Kidney (tissue), 14 donors: ENCODE data around the gene GPS2. TPM values are rescaled to one million over a fixed set of nuclear protein-coding genes. Genes with fewer than 3 reads are reported as not detected.

ENCODE experiments used
- DNase-seq, 5 donors: peaks; one replicate each; pipeline ENCODE4 v3.0.0-alpha.2; 2013 to 2020
- FAIRE-seq: peaks from 2 replicates; lab custom pipeline; 2012; peaks lifted over from hg19 to GRCh38; lab: Jason Lieb, UNC
- H3K27ac ChIP-seq, 2 donors: one replicate each; pipeline ENCODE4 v1.7.0; 2013; ENCODE audit warnings: low read depth in 2 of 2, low read length in 2 of 2, inconsistent platforms in 1 of 2
- H3K27me3 ChIP-seq: one replicate; pipeline ENCODE4 v1.7.1; 2013; ENCODE audit warnings: low read length, inconsistent platforms; ENCODE audit not compliant: control insufficient read depth, insufficient read depth
- H3K36me3 ChIP-seq, 3 donors: one replicate each; pipeline versions ENCODE4 v1.7.0 to v1.7.1; 2013; ENCODE audit warnings: low read length in 3 of 3, control low read depth in 1 of 3, inconsistent platforms in 1 of 3; ENCODE audit not compliant: insufficient read depth in 3 of 3, control insufficient read depth in 2 of 3
- H3K4me1 ChIP-seq, 3 donors: one replicate each; pipeline versions ENCODE4 v1.7.0 to v1.7.1; 2013; ENCODE audit warnings: low read length in 3 of 3, inconsistent platforms in 1 of 3, low read depth in 1 of 3; ENCODE audit not compliant: control insufficient read depth in 2 of 3, insufficient read depth in 2 of 3
- H3K4me3 ChIP-seq, 3 donors: one replicate each; pipeline versions ENCODE4 v1.7.0 to v1.8.1; 2013; ENCODE audit warnings: low read length in 3 of 3, control low read depth in 1 of 3, inconsistent platforms in 1 of 3
- H3K9ac ChIP-seq, 3 donors: one replicate each; pipeline versions ENCODE4 v1.7.0 to v1.7.1; 2013; ENCODE audit warnings: low read length in 3 of 3, control low read depth in 1 of 3, inconsistent platforms in 1 of 3
- H3K9me3 ChIP-seq, 3 donors: one replicate each; pipeline versions ENCODE4 v1.7.0 to v1.7.1; 2013; ENCODE audit warnings: low read length in 3 of 3, control low read depth in 1 of 3, inconsistent platforms in 1 of 3; ENCODE audit not compliant: control insufficient read depth in 2 of 3, insufficient read depth in 1 of 3
- intact Hi-C: fragments of 100-400 bp; cut with DNase I; formaldehyde crosslinking; loops from one replicate; pipeline ENCODE4 v1.11.1; 2022
- polyA plus RNA-seq: library from polyadenylated mRNA; stranded (reverse); fragments of 350-450 nt; fragmentation: Illumina TruSeq; extraction: RNeasy Lipid Tissue Mini Kit (QIAGEN cat#74804); gene quantifications from one replicate; pipeline ENCODE4 v1.2.3, GENCODE V29; 2014; ENCODE audit warnings: low read depth, low replicate concordance; ENCODE audit not compliant: insufficient read depth
- total RNA-seq: library from RNA; stranded (reverse); fragmentation: NEBNext Ultra II Directional; extraction: Animal tissue kit (Norgen Biotek cat#: 25700); gene quantifications from one replicate; pipeline ENCODE4 v1.2.1, GENCODE V29; 2021
- TF ChIP-seq, protein P1 (sequence below): IDR thresholded peaks from 3 replicates; pipeline ENCODE4 v1.5.1; 2012; ENCODE audit warnings: mild to moderate bottlenecking, moderate library complexity, borderline replicate concordance; ENCODE audit not compliant: insufficient read depth; ENCODE audit errors: extremely low read depth
- donor health status: control.
- donor health status: control.
- donor health status: control.
- donor health status: control.
- donor health status: control.
- donor health status: DM: yes; HTN: yes; CAD: no.
- donor health status: Normal renal cell carcinoma (clear cell type).

GPS2 gene
- total and polyA plus RNA-seq, 2 donors from 2014 or later: 67.0 to 101 TPM

DNA sequence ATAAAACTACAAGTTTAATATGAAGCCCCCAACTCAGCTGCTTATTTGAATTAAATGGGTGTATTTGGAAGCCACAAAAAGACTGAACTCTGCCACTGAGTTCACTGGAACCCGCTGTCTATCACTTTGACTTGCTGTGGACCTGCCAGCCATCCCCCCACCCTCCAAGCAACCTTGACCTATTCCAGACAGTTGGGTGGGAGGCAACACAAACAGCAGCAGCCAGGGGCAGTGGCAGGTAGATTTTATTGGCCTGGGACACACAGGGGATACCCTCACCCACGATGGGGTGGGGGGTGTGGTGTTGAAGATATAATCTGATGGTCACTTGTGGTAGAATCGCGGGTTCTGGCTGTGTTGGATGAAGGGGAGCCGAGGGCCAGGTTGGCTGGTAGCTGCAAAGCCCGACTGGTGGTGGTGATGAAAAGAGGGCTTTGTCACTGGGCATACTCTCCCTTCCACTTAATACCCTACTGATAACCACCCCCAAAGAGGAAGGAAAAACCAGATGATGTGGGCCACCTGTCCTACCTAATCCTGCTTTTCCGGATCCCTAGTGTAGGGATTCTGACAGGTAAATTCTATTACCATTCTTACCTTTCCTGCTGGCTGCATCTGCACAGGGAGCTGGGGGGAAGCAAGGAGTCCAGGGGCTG, 2.6 kb downstream of the GPS2 start:
- TF ChIP-seq, protein P1, sequence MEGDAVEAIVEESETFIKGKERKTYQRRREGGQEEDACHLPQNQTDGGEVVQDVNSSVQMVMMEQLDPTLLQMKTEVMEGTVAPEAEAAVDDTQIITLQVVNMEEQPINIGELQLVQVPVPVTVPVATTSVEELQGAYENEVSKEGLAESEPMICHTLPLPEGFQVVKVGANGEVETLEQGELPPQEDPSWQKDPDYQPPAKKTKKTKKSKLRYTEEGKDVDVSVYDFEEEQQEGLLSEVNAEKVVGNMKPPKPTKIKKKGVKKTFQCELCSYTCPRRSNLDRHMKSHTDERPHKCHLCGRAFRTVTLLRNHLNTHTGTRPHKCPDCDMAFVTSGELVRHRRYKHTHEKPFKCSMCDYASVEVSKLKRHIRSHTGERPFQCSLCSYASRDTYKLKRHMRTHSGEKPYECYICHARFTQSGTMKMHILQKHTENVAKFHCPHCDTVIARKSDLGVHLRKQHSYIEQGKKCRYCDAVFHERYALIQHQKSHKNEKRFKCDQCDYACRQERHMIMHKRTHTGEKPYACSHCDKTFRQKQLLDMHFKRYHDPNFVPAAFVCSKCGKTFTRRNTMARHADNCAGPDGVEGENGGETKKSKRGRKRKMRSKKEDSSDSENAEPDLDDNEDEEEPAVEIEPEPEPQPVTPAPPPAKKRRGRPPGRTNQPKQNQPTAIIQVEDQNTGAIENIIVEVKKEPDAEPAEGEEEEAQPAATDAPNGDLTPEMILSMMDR: no peak
- Histone ChIP-seq H3K27me3 (no peaks in the 10 kb centered on the region), H3K4me1 (peaks cover 0 to 37% (median 12%) of the 10 kb centered on the region in 3 donors), H3K9me3 (no peaks in the 10 kb centered on the region), H3K4me3 (no peak overlapping the region), H3K9ac (no peak overlapping the region), H3K27ac (no peak overlapping the region), H3K36me3 (peaks cover 14 to 50% (median 44%) of the 10 kb centered on the region in 3 donors)
- intact Hi-C loops: no loop called here
- DNase-seq (no peak), FAIRE-seq (no peak)

DNA sequence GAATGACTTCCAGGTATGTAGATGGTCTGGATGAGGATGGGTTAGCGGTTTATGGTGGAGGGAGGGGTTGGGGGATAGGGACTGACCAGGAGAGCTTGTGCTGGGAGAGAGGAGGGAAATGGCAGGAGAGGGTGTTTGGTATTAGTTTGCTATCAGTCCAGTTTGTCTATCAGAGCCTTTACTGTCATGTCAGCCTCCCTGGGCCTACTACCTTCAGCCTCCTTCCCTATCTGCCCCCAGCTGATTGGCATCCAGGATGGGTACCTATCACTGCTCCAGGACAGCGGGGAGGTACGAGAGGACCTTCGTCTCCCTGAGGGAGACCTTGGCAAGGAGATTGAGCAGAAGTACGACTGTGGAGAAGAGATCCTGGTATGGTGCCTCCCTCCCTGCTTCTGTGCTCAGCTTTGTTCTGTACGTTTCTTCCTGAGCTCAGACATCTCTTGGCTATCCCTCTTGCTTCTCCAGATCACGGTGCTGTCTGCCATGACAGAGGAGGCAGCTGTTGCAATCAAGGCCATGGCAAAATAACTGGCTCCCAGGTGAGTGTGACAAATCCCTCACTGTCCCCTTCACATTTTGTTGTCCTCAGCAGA, 4.0 kb downstream of the GPS2 start:
- peaks cover 0 to 37% (median 12%) of the 10 kb centered on the region in 3 donors for H3K4me1 ChIP-seq
- FAIRE-seq (no peak), DNase-seq (no peak)
- no peak overlapping the region for H3K27ac ChIP-seq
- H3K4me3 ChIP-seq: no peak overlapping the region
- H3K36me3 ChIP-seq: peaks cover 14 to 42% (median 39%) of the 10 kb centered on the region in 3 donors
- intact Hi-C loops: no loop called here
- TF ChIP-seq, protein P1: no peak
- no peaks in the 10 kb centered on the region for H3K27me3 ChIP-seq
- H3K9ac ChIP-seq: no peak overlapping the region
- H3K9me3 ChIP-seq: no peaks in the 10 kb centered on the region

DNA sequence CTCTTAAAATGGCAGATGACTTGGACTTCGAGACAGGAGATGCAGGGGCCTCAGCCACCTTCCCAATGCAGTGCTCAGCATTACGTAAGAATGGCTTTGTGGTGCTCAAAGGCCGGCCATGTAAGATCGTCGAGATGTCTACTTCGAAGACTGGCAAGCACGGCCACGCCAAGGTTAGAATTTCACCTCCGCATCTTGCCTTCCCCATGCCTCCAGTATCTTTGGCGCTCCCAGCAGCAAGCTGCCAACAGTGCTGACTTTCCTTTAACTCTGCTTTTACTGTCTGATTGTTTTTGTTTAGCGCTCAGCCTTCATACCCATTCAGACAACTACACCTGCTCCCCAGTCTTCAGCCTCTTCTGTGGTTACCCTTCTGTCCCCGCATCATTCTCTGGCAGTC, 5.5 kb downstream of the GPS2 start:
- TF ChIP-seq, protein P1: no peak
- peaks cover 0 to 29% (median 12%) of the 10 kb centered on the region in 3 donors for H3K4me1 ChIP-seq
- FAIRE-seq (no peak), DNase-seq (no peak)
- intact Hi-C loops: no loop called here
- H3K4me3 ChIP-seq: peak overlapping the region in 1 of 3 donors; percentile 91
- no peaks in the 10 kb centered on the region for H3K27me3 ChIP-seq
- no peak overlapping the region for H3K9ac ChIP-seq
- no peaks in the 10 kb centered on the region for H3K9me3 ChIP-seq
- no peak overlapping the region for H3K27ac ChIP-seq
- peaks cover 14 to 40% (median 39%) of the 10 kb centered on the region in 3 donors for H3K36me3 ChIP-seq
